WTC11 (cell line): ENCODE measurements around the gene FCRLB.

ENCODE experiments used
- NFYB ChIP-seq: sonication (generic); formaldehyde crosslinking; conservative IDR thresholded peaks from 2 replicates; pipeline ENCODE4 v1.8.0; 2022; ENCODE audit warnings: low read depth, missing genetic modification reagents
- ZNF671 ChIP-seq: fragments of 250-450 bp; sonication (Bioruptor Pico); IDR thresholded peaks from 2 replicates; pipeline ENCODE4 v1.8.0; 2021; ENCODE audit warnings: mild to moderate bottlenecking
- TF ChIP-seq, protein P1 (sequence below): sonication (generic); formaldehyde crosslinking; IDR thresholded peaks from 2 replicates; pipeline ENCODE4 v1.8.1; 2023; ENCODE audit warnings: mild to moderate bottlenecking, missing genetic modification reagents, borderline replicate concordance
- TF ChIP-seq, protein P2 (sequence below): fragments of 200-600 bp; IDR thresholded peaks from 2 replicates; pipeline ENCODE4 v1.8.0; 2022; ENCODE audit warnings: antibody characterized with exemption
- TF ChIP-seq, protein P3 (sequence below): fragments of 250-450 bp; sonication (Bioruptor Pico); IDR thresholded peaks from 2 replicates; pipeline ENCODE4 v1.9.0; 2021; ENCODE audit warnings: mild to moderate bottlenecking, borderline replicate concordance

DNA sequence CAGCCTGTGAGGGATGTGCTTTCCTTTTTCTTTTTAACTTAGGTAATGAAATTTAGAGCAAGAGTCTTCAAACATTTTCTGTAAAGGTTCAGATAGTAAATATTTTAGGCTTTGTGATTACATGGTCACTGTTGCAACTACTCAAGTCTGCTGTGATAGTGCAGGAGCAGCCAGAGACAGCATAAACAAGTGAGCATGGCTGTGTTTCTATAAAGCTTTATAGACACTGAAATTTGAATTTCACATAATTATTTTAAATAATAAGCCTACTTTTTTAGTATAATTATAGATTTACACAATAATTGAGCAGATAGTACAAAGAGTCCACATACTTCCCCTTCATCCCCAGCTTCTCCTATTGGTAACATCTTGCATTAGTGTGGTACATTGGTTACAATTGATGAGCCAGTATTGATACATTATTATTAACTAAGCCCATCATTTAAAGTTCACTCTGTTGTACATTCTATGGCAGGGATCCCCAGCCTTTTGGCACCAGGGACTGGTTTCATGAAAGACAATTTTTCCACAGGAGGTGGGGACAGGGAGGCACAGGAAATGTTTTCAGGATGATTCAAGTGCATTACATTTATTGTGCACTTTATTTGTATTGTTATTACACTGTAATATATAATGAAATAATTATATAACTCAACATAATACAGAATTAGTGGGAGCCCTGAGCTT, 47.8 kb downstream of the FCRLB start:
- TF ChIP-seq, protein P1, sequence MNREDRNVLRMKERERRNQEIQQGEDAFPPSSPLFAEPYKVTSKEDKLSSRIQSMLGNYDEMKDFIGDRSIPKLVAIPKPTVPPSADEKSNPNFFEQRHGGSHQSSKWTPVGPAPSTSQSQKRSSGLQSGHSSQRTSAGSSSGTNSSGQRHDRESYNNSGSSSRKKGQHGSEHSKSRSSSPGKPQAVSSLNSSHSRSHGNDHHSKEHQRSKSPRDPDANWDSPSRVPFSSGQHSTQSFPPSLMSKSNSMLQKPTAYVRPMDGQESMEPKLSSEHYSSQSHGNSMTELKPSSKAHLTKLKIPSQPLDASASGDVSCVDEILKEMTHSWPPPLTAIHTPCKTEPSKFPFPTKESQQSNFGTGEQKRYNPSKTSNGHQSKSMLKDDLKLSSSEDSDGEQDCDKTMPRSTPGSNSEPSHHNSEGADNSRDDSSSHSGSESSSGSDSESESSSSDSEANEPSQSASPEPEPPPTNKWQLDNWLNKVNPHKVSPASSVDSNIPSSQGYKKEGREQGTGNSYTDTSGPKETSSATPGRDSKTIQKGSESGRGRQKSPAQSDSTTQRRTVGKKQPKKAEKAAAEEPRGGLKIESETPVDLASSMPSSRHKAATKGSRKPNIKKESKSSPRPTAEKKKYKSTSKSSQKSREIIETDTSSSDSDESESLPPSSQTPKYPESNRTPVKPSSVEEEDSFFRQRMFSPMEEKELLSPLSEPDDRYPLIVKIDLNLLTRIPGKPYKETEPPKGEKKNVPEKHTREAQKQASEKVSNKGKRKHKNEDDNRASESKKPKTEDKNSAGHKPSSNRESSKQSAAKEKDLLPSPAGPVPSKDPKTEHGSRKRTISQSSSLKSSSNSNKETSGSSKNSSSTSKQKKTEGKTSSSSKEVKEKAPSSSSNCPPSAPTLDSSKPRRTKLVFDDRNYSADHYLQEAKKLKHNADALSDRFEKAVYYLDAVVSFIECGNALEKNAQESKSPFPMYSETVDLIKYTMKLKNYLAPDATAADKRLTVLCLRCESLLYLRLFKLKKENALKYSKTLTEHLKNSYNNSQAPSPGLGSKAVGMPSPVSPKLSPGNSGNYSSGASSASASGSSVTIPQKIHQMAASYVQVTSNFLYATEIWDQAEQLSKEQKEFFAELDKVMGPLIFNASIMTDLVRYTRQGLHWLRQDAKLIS (CRISPR knock-in tag), result no peak
- TF ChIP-seq, protein P2, sequence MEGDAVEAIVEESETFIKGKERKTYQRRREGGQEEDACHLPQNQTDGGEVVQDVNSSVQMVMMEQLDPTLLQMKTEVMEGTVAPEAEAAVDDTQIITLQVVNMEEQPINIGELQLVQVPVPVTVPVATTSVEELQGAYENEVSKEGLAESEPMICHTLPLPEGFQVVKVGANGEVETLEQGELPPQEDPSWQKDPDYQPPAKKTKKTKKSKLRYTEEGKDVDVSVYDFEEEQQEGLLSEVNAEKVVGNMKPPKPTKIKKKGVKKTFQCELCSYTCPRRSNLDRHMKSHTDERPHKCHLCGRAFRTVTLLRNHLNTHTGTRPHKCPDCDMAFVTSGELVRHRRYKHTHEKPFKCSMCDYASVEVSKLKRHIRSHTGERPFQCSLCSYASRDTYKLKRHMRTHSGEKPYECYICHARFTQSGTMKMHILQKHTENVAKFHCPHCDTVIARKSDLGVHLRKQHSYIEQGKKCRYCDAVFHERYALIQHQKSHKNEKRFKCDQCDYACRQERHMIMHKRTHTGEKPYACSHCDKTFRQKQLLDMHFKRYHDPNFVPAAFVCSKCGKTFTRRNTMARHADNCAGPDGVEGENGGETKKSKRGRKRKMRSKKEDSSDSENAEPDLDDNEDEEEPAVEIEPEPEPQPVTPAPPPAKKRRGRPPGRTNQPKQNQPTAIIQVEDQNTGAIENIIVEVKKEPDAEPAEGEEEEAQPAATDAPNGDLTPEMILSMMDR, result no peak
- TF ChIP-seq, protein P3, sequence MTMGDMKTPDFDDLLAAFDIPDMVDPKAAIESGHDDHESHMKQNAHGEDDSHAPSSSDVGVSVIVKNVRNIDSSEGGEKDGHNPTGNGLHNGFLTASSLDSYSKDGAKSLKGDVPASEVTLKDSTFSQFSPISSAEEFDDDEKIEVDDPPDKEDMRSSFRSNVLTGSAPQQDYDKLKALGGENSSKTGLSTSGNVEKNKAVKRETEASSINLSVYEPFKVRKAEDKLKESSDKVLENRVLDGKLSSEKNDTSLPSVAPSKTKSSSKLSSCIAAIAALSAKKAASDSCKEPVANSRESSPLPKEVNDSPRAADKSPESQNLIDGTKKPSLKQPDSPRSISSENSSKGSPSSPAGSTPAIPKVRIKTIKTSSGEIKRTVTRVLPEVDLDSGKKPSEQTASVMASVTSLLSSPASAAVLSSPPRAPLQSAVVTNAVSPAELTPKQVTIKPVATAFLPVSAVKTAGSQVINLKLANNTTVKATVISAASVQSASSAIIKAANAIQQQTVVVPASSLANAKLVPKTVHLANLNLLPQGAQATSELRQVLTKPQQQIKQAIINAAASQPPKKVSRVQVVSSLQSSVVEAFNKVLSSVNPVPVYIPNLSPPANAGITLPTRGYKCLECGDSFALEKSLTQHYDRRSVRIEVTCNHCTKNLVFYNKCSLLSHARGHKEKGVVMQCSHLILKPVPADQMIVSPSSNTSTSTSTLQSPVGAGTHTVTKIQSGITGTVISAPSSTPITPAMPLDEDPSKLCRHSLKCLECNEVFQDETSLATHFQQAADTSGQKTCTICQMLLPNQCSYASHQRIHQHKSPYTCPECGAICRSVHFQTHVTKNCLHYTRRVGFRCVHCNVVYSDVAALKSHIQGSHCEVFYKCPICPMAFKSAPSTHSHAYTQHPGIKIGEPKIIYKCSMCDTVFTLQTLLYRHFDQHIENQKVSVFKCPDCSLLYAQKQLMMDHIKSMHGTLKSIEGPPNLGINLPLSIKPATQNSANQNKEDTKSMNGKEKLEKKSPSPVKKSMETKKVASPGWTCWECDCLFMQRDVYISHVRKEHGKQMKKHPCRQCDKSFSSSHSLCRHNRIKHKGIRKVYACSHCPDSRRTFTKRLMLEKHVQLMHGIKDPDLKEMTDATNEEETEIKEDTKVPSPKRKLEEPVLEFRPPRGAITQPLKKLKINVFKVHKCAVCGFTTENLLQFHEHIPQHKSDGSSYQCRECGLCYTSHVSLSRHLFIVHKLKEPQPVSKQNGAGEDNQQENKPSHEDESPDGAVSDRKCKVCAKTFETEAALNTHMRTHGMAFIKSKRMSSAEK (CRISPR knock-in tag), result no peak
- TF ChIP-seq ZNF671 (CRISPR knock-in tag) (no peak), NFYB (no peak)
